ENCODE measurements around the gene DNAI7. TPM values are rescaled to one million over a fixed set of nuclear protein-coding genes. Genes with fewer than 3 reads are reported as not detected.

The DNAI7 gene
- total RNA-seq, 1 experiment from 2014 or later = 0.52 TPM

GRCh38 chr12:25065035-25065434 is 129.9 kb downstream of the DNAI7 start:
- H3K4me2 ChIP-seq (ENCODE audit: low read length) = no peak overlapping the region
- CTCF ChIA-PET = no interaction called here
- H3K4me3 ChIP-seq (replicated peaks in 1 of 2; ENCODE audit: low read depth in 1 of 2, low read length in 2 of 2) = no peak overlapping the region
- no peak for TF ChIP-seq POLR2A (IDR thresholded peaks at IDR 0.05; ENCODE audit: borderline replicate concordance, extremely low read depth, insufficient read depth, insufficient read length)
- TF ChIP-seq EZH2phosphoT487 (IDR thresholded peaks at IDR 0.05; ENCODE audit: borderline replicate concordance) = no peak
- TF ChIP-seq YY1 (IDR thresholded peaks at IDR 0.05; ENCODE audit: extremely low read depth, insufficient replicate concordance, low read depth, low read length) = no peak
- TF ChIP-seq CTCF (IDR thresholded peaks at IDR 0.05 in 2 of 3, conservative IDR thresholded peaks at IDR 0.05 in 1 of 3; ENCODE audit: borderline replicate concordance in 1 of 3, insufficient read depth in 1 of 3, low read depth in 2 of 3, low read length in 2 of 3) = no peak
- no peak for TF ChIP-seq JUND (IDR thresholded peaks at IDR 0.05)
- no peak for TF ChIP-seq FOSL1 (IDR thresholded peaks at IDR 0.05; ENCODE audit: low read depth)
- no peak for TF ChIP-seq POLR2AphosphoS5 (IDR thresholded peaks at IDR 0.05; ENCODE audit: low read depth, low read length)
- no peak for TF ChIP-seq ELF1 (IDR thresholded peaks at IDR 0.05; ENCODE audit: borderline replicate concordance, low read depth)
- TF ChIP-seq SP1 (IDR thresholded peaks at IDR 0.05; ENCODE audit: low read depth) = no peak
- TF ChIP-seq ATF3 (IDR thresholded peaks at IDR 0.05) = no peak
- TF ChIP-seq CBX3 (IDR thresholded peaks at IDR 0.05; ENCODE audit: low read depth) = no peak
- TF ChIP-seq TCF7L2 (IDR thresholded peaks at IDR 0.05; ENCODE audit: borderline replicate concordance, extremely low read depth, insufficient read depth, insufficient read length) = no peak
- no peak for TF ChIP-seq SRF (IDR thresholded peaks at IDR 0.05; ENCODE audit: low read depth)
- TF ChIP-seq ZNF274 (IDR thresholded peaks at IDR 0.05; ENCODE audit: low read depth, low read length) = no peak
- H3K27ac ChIP-seq (ENCODE audit: low read depth, low read length) = no peak overlapping the region
- no peaks in the 10 kb centered on the region for H4K20me1 ChIP-seq (ENCODE audit: insufficient read depth)
- intact Hi-C loops (cut with micrococcal nuclease) = no loop called here
- H3K4me1 ChIP-seq (ENCODE audit: control insufficient read depth in 1 of 2, insufficient read depth in 2 of 2, low read length in 2 of 2) = no peaks in the 10 kb centered on the region
- RAD21 ChIA-PET (ENCODE audit: low non-redundant PET in 1 of 2, low total read pairs in 2 of 2, uncharacterized antibody in 2 of 2, unreplicated experiment in 2 of 2) = no interaction called here
- no peaks in the 10 kb centered on the region for H3K27me3 ChIP-seq (ENCODE audit: insufficient read depth, low read length)
- no peaks in the 10 kb centered on the region for H3K9me3 ChIP-seq (ENCODE audit: control insufficient read depth in 1 of 2, insufficient read depth in 1 of 2, low read depth in 1 of 2, low read length in 2 of 2)
- no peaks in the 10 kb centered on the region for H3K9me2 ChIP-seq (ENCODE audit: insufficient read depth)
- H3K9ac ChIP-seq (ENCODE audit: low read length) = no peak overlapping the region
- POLR2A ChIA-PET = no interaction called here
- no peaks in the 10 kb centered on the region for H3K79me2 ChIP-seq (ENCODE audit: insufficient read depth, low read length)
- no peak for ATAC-seq
- H3K36me3 ChIP-seq (ENCODE audit: control insufficient read depth in 1 of 2, insufficient read depth in 2 of 2, low read length in 2 of 2) = no peaks in the 10 kb centered on the region
- H2AFZ ChIP-seq (ENCODE audit: low read depth, low read length, poor library complexity, severe bottlenecking) = no peak overlapping the region
- DNase-seq (ENCODE audit: low read depth, low spot score) = no peak
- BruUV-seq (replicated peaks) = no TSS peak

Data from HCT116 (cell line).